Mucosa of descending colon (tissue), 3 donors: ENCODE measurements around the gene TAS2R30. TPM values are rescaled to one million over a fixed set of nuclear protein-coding genes. Genes with fewer than 3 reads are reported as not detected.

ENCODE experiments used
- ATAC-seq: fragments of 200-7000 bp; cut with Tn5 transposase; one replicate; pipeline ENCODE4 v1.9.1; 2020; ENCODE audit warnings: mild to moderate bottlenecking, moderate library complexity
- DNase-seq, 3 donors: peaks; one replicate each; pipeline ENCODE4 v3.0.0-alpha.2; 2020
- H3K36me3 ChIP-seq: fragments of 200-600 bp; one replicate; pipeline ENCODE4 v1.8.0; 2021; ENCODE audit warnings: low read depth, mild to moderate bottlenecking
- H3K4me1 ChIP-seq: fragments of 200-600 bp; one replicate; pipeline ENCODE4 v1.8.0; 2021; ENCODE audit warnings: low read depth, mild to moderate bottlenecking
- H3K4me3 ChIP-seq: fragments of 200-600 bp; one replicate; pipeline ENCODE4 v1.8.0; 2021; ENCODE audit warnings: mild to moderate bottlenecking
- H3K9me3 ChIP-seq: fragments of 200-600 bp; one replicate; pipeline ENCODE4 v1.8.0; 2021; ENCODE audit warnings: mild to moderate bottlenecking
- intact Hi-C, 2 donors: fragments of 100-400 bp; cut with DNase I in 1 of 2; cut with micrococcal nuclease in 1 of 2; formaldehyde crosslinking; loops; one replicate each; pipeline versions ENCODE4 v1.11.0 to v1.11.1; 2022; cut with DNase I, micrococcal nuclease
- long read RNA-seq, 2 donors: library from polyadenylated mRNA; unstranded; transcript quantifications; one replicate each; pipeline ENCODE4 v2.0.0, GENCODE V29; 2019 to 2021
- total RNA-seq, 3 donors: library from RNA; stranded (reverse); fragmentation: NEBNext Ultra II Directional in 2 of 3; extraction: Animal tissue kit (Norgen Biotek cat#: 25700) in 2 of 3; gene quantifications; one replicate each; pipeline versions ENCODE4 v1.2.1 to v1.2.4, GENCODE V29; 2021 to 2023
- TF ChIP-seq, protein P1 (sequence below): fragments of 200-600 bp; IDR thresholded peaks from one replicate; pipeline ENCODE4 v1.8.0; 2022; ENCODE audit warnings: antibody characterized with exemption, mild to moderate bottlenecking
- donor health status: DM: no; HTN: no; CAD: no; lungs with moderate emphysema.
- donor health status: DM: no; HTN: no; CAD: no.
- donor health status: DM: no; HTN: yes; CAD: no.

Gene TAS2R30, protein sequence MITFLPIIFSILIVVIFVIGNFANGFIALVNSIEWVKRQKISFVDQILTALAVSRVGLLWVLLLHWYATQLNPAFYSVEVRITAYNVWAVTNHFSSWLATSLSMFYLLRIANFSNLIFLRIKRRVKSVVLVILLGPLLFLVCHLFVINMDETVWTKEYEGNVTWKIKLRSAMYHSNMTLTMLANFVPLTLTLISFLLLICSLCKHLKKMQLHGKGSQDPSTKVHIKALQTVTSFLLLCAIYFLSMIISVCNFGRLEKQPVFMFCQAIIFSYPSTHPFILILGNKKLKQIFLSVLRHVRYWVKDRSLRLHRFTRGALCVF
- 1 to 10 TPM; 3.0 to 5.9 (median 3.5) TPM for total RNA-seq
- long read RNA-seq, donor 1 = 0 reads
- long read RNA-seq, donor 2 = 0 reads

DNA sequence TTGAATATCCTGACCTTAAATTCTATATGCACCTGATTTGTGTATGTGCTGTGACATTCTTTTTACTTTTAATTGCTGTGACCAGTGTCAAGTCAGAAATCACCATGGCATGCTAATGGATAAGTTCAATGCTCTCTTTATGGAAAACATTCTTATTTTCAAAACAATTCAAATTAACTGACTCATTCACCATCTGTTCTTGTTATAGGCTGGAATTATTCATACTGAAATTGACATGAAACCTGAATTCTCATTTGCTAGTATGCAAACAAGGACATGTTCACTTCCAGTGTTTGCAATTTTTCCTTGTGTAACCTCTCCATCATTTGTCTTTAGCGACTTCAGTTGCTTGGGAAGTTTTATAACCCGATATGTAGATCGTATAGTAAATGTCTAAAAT lies at the start of gene TAS2R30:
TAS2R30 (minus strand) TSS at position 340 of the 400 bp plus-strand sequence. CDS start 400 bp downstream, outside the sequence.
- Histone ChIP-seq H3K9me3 (no peaks in the 10 kb centered on the region), H3K4me1 (no peaks in the 10 kb centered on the region), H3K36me3 (no peaks in the 10 kb centered on the region), H3K4me3 (no peak within 1 kb of the TSS)
- DNase-seq (no peak), ATAC-seq (no peak)
- TF ChIP-seq, protein P1, sequence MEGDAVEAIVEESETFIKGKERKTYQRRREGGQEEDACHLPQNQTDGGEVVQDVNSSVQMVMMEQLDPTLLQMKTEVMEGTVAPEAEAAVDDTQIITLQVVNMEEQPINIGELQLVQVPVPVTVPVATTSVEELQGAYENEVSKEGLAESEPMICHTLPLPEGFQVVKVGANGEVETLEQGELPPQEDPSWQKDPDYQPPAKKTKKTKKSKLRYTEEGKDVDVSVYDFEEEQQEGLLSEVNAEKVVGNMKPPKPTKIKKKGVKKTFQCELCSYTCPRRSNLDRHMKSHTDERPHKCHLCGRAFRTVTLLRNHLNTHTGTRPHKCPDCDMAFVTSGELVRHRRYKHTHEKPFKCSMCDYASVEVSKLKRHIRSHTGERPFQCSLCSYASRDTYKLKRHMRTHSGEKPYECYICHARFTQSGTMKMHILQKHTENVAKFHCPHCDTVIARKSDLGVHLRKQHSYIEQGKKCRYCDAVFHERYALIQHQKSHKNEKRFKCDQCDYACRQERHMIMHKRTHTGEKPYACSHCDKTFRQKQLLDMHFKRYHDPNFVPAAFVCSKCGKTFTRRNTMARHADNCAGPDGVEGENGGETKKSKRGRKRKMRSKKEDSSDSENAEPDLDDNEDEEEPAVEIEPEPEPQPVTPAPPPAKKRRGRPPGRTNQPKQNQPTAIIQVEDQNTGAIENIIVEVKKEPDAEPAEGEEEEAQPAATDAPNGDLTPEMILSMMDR = no peak
- intact Hi-C loops = no loop called here

DNA sequence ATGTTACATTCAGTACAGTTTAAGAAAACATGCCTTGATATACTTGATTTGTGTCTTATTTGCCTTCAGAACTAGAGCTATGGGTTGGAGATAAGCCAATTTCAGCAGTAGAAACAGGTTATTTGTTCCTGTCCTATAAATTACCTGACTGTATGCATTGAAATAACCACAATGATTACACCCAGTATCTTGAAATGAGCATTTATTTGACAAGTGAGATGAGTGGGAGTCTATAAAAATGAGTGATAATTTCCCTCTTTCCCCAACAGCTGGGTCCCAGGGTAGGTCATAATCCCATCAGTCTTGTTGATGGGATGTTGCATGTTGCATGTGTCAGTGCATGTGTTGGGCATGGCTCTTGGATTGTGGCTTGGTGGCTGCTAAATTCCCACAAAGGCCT lies 48.6 kb upstream of the TAS2R30 start:
- intact Hi-C loops = no loop called here
- Histone ChIP-seq H3K36me3 (no peaks in the 10 kb centered on the region), H3K4me3 (no peak overlapping the region), H3K4me1 (no peaks in the 10 kb centered on the region), H3K9me3 (no peaks in the 10 kb centered on the region)
- ATAC-seq (no peak), DNase-seq (no peak)
- TF ChIP-seq, protein P1 = no peak

DNA sequence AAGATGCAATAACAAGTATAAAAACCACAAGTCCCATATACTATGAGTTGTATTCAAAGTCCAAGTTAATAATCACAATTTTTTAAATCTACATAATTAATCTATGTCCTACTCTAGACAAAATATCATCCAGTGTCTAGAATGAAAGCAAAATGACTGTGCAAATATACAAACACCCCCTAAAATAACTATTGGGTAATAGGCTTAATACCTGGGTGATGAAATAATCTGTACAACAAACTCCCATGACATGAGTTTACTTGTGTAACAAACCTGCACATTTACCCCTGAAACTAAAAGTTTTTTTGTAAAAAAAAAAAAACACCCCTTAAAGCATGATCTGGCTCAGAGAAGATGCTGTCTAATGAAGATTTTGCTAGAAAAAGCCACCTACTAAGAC lies 48.1 kb upstream of the TAS2R30 start:
- Histone ChIP-seq H3K4me3 (no peak overlapping the region), H3K4me1 (no peaks in the 10 kb centered on the region), H3K36me3 (no peaks in the 10 kb centered on the region), H3K9me3 (no peaks in the 10 kb centered on the region)
- ATAC-seq (no peak), DNase-seq (no peak)
- intact Hi-C loops = no loop called here
- TF ChIP-seq, protein P1 = no peak

DNA sequence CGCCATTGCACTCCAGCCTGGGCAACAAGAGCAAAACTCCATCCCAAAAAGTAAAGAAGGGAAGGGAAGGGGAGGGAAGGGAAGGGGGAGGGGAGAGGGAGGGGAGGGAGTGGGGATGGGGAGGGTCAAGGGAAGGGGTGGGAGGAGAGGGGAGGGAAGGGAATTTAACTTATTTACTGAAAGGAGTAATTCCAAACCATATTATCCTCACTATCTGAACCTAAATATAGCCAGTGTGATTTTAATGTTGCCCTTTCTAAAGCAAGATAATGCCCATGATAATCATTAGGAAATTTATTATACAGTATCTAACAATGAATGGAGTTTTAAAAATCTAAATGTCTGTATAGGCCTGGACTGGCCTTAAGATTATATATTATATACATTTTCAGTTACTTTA lies 43.8 kb upstream of the TAS2R30 start:
- ATAC-seq = no peak
- intact Hi-C loops = no loop called here

DNA sequence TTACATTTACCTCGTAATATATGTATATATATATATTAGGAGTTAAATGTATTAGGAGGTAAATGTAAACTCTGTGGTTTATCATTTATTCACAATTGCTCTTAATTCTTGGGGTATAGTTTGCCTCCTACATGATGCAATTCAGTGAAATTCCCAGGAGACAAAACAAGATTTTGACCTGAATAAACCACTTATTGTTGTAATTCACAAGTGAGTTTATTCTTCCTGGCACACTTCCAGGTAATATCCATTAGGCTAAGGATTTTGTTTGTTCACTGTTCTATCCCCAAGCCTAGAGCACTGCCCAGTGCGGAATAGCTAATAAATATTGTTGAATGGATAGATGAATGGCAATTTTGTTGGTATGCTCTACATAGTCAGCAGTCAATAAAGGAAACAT lies 39.6 kb upstream of the TAS2R30 start:
- TF ChIP-seq, protein P1 = no peak

More for the DNA sequence above, 43.8 kb upstream of the TAS2R30 start:
- Histone ChIP-seq H3K36me3 (no peaks in the 10 kb centered on the region), H3K4me3 (no peak overlapping the region), H3K4me1 (no peaks in the 10 kb centered on the region), H3K9me3 (no peaks in the 10 kb centered on the region)
- TF ChIP-seq, protein P1 = no peak
- DNase-seq = no peak

More for the DNA sequence above, 39.6 kb upstream of the TAS2R30 start:
- no peak for ATAC-seq
- DNase-seq = no peak
- Histone ChIP-seq H3K36me3 (no peaks in the 10 kb centered on the region), H3K9me3 (no peaks in the 10 kb centered on the region), H3K4me1 (peaks cover 5% of the 10 kb centered on the region), H3K4me3 (no peak overlapping the region)
- intact Hi-C loops = no loop called here
